ENCODE data around the gene RAB10.
"Not testable (repeated sequence)": the region's sequence is repeated elsewhere in the genome, so short reads cannot be mapped to it uniquely, and the experiment has no call there.

Gene RAB10

DNA sequence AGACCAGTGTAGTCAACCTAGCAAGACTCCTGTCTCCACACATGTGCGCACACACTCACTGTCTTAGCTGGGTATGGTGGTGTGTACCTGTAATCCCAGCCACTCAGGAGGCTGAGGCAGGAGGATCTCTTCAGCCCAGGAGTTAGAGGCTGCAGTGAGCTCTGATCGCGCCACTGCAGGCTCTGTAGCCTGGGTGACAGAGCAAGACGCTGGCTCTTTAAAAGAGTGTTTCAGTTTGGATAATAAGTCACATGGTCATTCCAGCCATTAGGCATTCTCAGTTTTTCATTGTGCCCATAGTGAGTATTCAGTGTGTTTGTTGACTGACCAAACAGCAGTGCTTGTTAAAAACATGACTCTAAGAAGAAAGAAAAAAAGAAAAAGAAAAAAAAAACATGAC is 31.0 kb downstream of the RAB10 start:
- no peak for DNase-seq

DNA sequence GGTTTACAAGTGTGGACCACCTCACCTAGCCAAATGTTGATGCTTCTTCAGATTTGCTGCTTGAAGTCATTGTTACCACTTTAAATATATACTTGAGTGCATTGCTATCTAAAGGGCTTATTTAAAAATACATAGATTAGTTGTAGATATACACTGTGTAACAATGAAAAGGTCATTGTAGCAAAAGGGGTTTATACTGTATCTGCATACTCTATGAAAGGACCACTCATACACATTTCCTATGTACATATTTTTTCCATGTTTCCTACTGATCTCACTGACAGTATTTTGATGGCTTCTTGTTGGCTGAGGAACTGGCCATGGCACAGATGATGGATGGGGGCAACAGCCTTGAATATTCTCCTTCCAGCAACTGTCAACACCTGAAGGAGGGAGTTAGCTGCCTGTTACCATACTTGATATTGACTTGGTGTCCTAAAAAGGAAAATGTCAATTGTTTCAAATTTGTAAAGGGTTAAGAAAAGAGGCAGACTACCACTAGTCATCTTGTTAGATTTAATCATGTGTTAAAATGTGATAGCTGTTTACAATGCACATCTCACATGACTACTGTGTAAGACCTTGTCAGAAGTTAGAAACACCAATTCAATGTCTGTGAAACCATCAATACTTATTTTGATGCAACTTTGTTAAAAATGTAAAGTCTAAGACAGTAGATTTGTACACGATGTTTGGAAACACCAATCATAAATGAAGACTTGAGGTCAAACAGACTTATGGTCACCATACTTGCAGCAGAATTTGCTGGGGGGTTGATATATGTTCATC is 33.5 kb downstream of the RAB10 start:
- no peak for DNase-seq

DNA sequence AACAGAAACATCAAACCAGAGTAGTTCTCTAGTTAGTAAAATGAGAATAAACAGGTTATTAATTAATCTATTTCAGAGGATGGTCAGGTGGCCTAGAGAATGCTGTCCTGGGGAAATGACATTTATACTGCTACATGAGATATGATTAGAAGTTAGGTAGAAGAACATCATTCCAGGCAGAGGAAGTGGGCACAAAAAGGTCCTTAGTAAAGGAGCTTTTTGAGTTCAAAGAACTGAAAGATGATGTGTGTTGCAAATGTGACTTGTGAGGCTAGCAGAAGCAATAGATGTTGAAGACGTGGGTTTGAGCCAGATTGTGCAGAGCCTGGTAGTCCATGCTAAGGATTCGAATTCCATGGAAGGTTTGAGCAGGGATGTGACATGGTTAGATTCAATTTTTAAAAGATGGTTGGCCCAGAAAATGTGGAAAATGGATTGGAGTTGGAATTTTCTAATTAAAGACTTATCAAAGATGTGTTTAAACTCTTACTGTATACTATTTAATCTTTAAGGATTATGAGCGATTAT is 34.2 kb downstream of the RAB10 start:
- no peak for DNase-seq

DNA sequence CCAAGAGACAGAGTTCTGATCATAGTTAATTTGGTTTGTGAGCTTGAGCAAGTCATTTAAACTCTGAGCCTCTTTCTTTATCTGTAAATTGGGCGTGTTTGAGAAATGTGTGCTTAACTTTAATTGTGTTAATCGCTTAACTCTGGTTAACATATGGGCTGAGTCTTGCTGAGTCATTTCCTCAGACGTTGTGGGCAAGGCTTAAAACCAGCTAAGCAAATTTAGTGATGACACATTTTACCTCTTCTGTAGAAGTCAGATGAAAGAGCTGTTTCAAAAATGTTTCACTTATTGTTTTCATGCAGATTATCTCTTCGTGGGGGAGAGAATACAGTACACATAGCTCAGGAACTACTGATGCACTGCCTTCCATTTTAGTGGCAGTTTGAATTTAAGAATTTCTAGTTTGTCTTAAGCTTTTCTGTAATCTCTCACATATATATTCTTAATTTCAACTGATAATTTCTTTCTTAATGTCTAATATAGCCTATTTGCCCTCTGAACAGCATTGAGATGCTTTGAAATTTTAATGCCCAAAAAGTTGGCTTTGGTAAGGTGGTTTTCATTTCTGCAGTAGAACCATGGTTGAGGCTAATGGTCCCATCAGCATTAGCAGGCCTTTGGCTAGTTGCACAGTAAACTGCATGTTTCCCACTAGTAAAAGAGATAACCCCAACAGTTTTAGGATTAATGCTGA is 34.9 kb downstream of the RAB10 start:
- DNase-seq = peak; percentile 85

DNA sequence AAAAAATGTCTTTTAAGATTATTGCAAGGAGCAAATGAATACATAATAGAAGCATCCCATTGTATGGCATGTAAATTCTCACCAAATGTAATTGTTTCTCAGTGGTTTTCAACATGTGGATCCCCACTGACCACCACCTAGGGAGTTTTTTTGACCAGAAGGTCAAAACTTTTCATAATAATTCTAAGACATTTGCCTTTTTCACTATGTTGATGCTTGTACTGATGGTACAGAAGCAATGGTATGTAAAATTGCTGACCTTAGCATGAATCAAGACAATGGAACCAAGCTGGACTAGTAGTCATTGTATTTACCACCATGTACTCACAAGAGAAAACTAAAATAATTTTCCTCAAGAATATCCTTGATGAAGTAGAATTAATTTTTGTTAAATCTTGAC is 36.8 kb downstream of the RAB10 start:
- no peak for DNase-seq

DNA sequence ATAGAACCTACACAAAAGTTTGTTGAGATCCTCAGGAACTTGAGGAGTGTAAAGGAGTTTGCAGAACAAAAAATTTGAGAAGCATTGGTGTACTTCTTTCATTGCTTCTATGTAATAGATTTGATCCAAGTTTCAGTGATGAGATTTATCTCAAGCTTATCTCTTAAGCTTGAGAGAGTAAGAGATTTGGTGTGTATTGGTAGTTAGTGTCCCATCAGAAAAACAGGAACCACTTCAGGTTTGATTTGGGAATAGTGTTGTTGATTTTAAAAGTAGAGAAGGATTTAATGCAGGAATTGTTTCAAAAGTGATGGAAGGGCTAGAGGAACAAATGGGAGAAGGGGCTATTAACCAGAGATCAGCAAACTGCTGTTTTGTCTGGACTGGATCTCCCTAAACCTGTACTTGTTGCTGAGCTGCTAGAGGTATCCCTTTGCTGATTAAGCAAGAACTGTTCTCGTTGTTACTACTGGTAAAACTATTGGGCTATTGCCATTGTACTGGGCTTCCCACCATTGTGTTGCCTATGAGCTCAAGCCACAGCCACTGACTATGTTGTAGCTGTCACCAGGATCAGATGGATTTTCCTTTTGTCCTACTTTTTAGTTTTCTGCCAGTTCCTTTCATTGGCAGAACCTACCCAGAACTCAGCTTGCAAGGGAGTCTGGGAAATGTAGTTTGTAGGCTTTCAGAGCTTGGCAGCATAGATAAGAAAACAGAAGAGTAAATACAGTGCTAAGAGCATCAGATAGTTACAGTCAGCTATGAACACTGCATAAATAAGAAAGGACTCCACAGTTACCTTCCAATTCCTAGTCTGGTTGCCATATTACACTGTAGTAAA is 39.3 kb downstream of the RAB10 start:
- no peak for DNase-seq

DNA sequence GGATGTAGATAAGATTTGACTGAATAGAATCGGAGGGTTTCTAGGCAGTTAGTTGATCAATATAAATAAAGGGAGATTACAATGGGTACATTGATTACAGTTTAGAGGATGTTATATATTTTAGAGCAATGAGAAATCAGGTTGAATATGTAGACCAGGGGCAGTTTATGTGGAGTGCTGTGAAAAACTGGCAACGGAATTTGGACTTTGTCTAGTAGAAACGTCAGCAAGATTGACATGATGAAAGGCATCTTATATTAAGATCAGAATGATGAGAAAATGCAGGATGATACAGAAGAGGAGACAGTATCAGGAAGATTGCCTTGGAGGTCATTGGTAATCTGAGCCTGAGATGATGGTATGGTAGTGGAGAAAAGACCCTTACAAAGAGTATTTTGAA is 39.9 kb downstream of the RAB10 start:
- no peak for DNase-seq

DNA sequence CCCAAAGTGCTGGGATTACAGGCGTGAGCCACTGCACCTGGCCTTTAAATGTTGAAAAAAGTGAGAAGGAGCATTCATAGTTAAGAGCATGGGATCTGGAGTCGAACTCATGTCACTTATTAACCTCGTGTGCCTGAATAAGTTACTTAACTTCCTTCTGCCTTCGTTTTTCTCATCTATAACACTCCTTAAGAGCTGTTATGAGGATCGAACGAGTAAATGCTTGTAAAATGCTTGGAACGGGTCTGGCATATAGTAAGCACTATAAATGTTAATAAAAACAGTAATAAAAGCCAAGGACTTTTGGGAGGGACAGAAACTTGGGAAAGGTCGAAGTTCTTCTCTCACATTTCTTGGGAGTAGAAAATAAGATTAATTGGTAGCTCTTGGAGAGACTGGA is 40.8 kb downstream of the RAB10 start:
- DNase-seq = no peak

DNA sequence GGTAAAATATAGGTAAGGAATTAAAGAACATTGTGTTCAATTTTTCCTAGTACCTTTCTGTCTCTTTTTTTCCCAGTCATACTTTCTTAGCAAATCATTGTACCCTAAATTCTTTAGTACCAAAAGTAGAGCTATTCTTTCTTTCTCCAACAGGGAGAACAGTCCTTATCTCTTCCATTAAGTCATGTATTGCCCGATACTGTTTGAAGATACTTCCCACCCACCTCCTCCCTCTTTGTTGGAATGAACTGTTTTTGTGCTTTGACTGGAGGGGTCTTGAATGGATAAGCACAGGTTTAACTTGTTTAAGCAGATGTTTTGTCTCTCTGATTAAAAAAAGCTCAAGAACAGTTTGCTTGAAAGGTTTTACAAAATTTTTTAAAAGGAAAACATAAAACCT is 41.3 kb downstream of the RAB10 start:
- no peak for DNase-seq

DNA sequence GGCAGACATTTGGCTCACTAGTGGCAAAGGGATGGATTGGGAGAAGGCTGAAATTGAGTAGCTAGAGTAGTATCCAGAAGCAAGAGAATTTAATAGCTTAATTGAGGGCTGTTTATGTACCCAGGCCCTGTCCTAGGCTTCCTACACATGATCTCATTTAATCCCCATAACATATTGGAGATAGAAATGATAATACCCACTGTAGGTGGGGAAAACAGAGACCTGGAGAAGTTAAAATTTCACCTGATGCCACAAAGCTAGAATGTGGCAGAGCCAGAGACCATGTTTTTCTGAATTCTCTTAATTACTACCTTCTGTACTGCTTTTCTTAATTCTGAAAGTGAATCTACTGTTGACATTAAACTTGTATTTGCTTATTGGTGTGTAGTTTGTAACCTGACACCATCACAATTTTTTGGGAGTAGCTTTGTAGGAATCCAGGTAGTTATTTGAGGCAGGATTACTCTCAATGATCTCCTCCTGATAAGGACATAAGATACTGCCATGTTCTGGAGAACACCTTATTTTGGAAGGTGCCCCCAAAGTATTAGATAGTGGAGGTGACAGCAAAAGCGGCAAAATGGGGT is 42.2 kb downstream of the RAB10 start:
- DNase-seq = no peak

DNA sequence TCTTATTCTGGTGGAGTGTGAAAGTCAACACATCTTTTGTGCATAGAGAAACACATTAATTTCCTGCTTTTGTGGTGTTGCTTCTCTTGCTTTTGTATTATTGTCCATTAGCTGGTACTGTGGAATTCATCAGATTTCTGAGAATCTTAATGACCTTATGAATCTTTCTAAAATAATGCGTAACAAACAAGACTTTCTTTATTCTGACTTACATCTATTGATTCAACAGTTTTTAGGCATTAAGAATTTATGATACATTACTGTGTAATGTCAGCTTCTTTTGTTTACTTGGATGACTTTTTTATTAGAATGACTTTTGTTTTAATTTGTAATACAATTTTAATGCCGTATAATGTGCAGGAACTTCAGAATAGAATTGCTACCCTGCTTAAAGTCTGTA is 43.4 kb downstream of the RAB10 start:
- DNase-seq = no peak

DNA sequence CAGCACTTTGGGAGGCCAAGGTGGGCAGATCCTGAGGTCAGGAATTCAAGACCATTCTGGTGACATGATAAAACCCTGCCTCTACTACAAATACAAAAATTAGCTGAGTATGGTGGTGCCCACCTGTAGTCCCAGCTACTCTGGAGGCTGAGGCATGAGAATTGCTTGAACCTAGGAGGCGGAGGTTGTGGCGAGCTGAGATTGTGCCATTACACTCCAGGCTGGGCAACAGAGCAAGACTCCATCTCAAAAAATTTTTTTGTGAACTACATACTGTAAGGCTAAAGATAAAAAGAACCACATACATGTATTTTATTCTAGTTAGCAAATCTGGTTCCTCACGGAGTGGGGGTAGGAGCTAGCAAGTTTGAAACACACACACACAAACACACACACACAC is 45.1 kb downstream of the RAB10 start:
- no peak for DNase-seq

DNA sequence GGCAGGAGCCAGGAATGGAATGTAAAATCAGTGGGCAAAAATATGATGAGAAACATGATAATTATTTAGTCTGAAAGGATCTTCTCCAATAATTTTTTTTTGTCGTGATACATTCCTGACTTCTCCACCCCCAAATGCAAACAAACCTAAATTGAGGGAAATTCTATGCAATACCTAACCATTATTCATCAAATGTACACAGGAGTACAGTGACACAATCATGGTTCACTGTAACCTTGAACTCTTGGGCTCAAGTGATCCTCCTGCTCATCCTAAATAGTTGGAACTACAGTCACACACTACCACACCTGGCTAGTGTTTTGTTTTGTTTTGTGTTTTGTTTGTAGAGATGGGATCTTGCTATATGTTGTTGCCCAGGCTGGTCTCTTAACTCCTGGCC is 46.5 kb downstream of the RAB10 start:
- DNase-seq = peak; percentile 29

DNA sequence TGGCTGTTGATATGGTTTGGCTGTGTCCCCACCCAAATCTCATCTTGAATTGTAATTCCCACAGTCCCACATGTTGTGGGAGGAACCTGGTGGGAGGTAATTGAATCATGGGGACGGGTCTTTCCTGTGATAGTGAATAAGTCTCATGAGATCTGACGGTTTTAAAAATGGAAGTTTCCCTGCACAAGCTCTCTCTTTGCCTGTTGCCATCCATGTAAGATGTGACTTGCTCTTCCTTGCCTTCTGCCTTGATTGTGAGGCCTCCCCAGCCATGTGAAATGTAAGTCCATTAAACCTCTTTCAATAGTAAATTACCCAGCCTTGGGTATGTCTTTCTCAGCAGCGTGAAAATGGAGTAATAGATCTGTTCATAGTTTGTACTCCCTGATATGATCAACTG is 47.0 kb downstream of the RAB10 start:
- not testable (repeated sequence) for DNase-seq

DNA sequence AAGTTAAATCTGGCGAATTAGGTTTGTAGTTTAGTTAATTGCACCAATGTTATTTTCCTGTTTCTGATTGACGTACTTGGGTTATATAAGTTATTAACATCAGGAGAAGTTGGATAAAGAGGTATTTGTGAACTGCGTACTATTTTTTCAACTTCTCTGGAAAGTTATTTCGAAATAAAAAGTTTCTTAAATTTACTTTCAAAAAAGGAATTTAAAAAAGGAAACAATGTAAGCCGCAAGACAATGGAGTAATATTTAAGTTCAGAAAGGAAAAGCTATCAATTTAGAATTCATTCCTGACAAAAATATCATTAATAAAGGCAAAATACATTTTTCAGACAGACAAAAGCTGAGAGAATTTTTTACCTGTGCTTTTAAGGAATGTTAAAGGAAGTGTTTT is 47.7 kb downstream of the RAB10 start:
- DNase-seq = no peak

DNA sequence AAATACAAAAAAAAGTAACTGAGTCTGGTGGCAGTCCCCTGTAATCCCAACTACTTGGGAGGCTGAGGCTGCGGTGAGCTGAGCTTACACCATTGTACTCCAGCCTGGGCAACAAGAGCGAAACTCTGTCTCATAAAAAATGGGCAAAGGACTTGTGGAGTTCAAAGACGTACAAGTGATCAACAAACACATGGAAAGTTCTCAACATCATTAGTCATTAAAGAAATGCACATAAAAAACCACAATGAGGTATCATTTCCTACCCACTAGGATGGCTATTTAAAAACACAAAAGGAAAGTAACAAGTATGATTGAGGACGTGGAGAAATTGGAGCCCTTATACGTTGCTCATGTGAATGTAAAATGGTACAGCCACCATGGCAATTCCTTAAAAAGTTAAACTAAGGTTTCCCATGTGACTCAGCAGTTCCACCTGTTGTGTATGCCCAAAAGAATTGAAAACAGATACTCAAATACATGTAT is 52.3 kb downstream of the RAB10 start:
- DNase-seq = peak; percentile 60

DNA sequence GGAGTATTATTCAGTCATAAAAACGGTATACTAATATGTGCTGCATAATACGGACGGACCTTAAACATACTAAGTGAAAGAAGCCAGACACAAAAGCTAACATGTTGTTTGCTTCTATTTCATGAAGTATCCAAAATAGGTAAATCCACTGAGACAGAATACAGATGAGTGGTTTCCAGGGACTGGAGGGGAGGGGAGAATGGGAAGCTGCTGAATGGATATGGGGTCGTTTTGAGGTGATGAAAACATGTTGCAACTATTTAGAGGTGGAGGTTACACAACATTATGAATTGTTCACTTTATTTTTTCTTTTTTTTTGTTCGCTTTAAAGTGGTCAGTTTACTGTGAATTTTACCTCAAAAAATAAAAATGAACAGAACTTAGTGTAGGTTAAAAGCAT is 52.9 kb downstream of the RAB10 start:
- no peak for DNase-seq

DNA sequence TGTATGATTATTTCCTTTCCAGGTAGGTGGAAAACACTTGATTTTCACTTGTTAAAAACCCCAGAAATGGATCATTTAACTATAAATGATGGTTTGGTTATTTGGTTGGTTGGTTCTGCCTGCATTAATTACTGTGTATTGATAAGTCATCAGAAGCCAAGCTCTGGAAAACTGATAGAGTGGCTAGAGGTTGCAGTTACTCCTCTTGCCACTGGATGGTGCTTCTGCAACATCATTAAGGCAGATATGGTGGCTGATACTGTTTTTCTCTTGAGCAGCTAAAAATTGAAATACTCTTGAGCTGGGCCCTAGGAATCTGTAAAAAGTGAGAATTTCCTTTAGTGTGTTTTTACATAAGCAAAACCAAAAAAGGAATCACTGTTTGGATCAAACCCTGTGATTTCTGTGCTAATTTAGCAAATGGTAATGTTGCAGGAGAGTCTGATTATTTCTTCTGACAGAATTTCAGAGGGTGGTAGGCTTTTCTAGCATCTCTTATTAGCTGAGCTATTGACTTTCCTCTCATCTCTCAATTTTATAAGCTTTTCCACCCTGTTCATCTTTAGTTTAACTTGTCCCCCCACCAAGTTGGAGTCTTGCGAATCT is 54.3 kb downstream of the RAB10 start:
- DNase-seq = peak; percentile 13

DNA sequence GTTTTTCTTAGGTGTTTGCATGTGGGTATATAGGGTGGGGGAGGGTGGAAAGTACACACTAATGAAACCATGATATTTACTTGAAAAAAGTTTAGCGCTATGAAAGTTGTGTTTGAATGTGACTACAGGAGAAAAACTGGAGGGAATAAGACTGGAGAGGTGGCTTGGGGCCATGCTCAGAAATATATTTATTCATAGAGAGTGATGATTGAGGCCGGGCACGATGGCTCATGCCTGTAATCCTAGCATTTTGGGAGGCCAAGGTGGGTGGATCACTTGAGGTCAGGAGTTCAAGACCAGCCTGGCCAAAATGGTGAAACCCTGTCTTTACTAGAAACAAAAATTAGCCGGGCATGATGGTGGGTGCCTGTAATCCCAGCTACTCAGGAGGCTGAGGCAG is 55.0 kb downstream of the RAB10 start:
- DNase-seq = not testable (repeated sequence)

DNA sequence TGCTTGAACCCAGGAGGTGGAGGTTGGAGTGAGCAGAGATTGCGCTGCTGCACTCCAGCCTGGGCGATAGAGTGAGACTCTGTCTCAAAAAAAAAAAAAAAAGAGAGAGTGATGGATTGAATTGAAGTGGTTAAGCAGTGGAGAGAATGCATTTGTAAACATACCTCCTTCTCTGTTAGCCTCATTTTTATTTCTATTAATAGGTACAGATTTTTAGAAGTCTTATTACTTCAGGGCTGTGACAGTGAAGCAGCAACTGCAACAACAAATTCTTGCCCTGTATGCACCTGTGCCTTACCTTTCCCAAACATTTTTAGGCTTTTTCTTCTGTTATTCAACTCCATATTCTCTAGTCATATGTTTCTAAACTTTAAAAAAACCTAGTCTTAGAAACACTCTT is 55.5 kb downstream of the RAB10 start:
- DNase-seq = no peak

DNA sequence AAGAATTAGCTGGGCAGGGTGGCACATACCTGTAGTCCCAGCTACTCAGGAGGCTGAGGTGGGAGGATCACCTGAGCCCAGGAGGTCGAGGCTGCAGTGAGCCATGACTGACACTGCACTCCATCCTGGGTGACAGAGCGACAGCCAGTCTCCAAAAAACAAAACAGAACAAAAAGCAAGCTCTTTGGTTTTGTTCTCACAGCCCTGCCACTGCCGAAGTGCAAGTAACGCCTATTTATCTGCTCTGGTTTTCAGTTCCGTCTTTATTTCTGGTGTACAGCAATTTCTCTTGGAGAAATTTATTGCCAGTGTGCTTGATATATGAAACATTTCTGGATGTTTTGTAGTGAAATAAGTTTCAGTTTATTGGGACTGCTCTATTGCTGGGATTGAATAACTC is 61.9 kb downstream of the RAB10 start:
- DNase-seq = no peak

DNA sequence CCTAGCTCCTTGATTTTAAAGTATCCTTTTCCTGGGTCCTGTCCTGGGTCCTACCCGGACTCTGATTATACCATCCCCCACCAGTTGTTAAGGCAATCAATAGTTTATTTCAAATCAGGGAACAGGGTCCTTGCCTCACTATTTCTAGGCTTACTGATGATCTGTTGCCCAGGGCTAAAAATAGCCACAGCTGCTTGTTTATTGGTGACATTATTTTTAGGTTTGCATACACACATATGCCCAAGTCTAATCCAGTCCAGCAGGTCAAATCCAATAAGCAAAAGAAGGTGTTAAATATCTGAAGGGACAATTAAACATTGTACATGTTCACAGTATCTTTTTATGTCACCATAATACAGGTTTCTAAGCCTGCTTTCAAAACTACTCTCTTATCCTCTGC is 66.0 kb downstream of the RAB10 start:
- no peak for DNase-seq

DNA sequence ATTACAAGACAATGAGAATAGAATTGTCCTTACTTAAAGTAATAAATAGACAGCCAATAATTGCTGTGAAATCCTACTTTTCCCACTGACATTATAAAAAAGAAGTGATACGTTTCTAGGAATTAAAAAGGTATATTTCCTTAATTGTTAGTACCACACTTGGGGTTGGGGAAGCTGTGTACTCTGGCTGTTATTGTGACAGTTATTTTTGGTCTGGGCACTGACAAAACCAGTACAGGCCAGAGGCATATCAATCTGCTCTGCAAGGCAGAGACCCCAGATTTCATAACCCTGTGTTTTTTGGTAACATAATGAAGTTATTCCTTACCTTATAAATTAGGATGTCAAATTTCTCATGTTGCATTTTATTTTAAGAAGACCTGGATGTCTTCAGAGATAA is 66.5 kb downstream of the RAB10 start:
- no peak for DNase-seq
